SK-N-SH treated with all-trans-retinoic acid at 6 μM for 48 hours (cell line): ENCODE data around the gene TRIM45.

ENCODE experiments used
- ATAC-seq: fragments of 200-7000 bp; cut with Tn5 transposase; 3 replicates; pipeline ENCODE4 v1.9.1; 2020; ENCODE audit warnings: mild to moderate bottlenecking, moderate library complexity
- ARNTL ChIP-seq: fragments of 450-650 bp; formaldehyde crosslinking; IDR thresholded peaks from 2 replicates; pipeline ENCODE4 v1.5.0; 2020; ENCODE audit warnings: low read depth, mild to moderate bottlenecking, moderate library complexity, borderline replicate concordance
- BACH2 ChIP-seq: fragments of 250-450 bp; sonication (Bioruptor Pico); IDR thresholded peaks from 2 replicates; pipeline ENCODE4 v1.9.0; 2021; ENCODE audit warnings: mild to moderate bottlenecking, borderline replicate concordance
- CSDC2 ChIP-seq: fragments of 250-450 bp; sonication (Bioruptor Pico); IDR thresholded peaks from 2 replicates; pipeline ENCODE4 v1.5.0; 2020; ENCODE audit warnings: mild to moderate bottlenecking, moderate library complexity
- ESRRG ChIP-seq: fragments of 250-450 bp; sonication (Bioruptor Pico); IDR thresholded peaks from 2 replicates; pipeline ENCODE4 v1.6.1; 2021; ENCODE audit warnings: mild to moderate bottlenecking
- ISL1 ChIP-seq: fragments of 250-450 bp; sonication (Bioruptor Pico); IDR thresholded peaks from 2 replicates; pipeline ENCODE4 v2.1.2; 2022; ENCODE audit warnings: mild to moderate bottlenecking, moderate library complexity
- OSR1 ChIP-seq: fragments of 250-450 bp; sonication (Bioruptor Pico); IDR thresholded peaks from 2 replicates; pipeline ENCODE4 v1.8.0; 2022; ENCODE audit warnings: moderate library complexity, mild to moderate bottlenecking, inconsistent platforms
- PPARA ChIP-seq: fragments of 250-450 bp; sonication (Bioruptor Pico); IDR thresholded peaks from 2 replicates; pipeline ENCODE4 v1.5.0; 2020; ENCODE audit warnings: mild to moderate bottlenecking, borderline replicate concordance
- SNAI2 ChIP-seq: fragments of 250-450 bp; sonication (Bioruptor Pico); IDR thresholded peaks from 2 replicates; pipeline ENCODE4 v1.5.0; 2020; ENCODE audit warnings: mild to moderate bottlenecking, moderate library complexity
- TCF4 ChIP-seq: fragments of 250-450 bp; sonication (Bioruptor Pico); IDR thresholded peaks from 2 replicates; pipeline ENCODE4 v1.8.0; 2021; ENCODE audit warnings: mild to moderate bottlenecking, moderate library complexity, borderline replicate concordance
- TOX ChIP-seq: fragments of 250-450 bp; sonication (Bioruptor Pico); IDR thresholded peaks from 2 replicates; pipeline ENCODE4 v1.8.0; 2021; ENCODE audit warnings: mild to moderate bottlenecking, moderate library complexity, borderline replicate concordance
- ZC3H10 ChIP-seq: fragments of 250-450 bp; sonication (Bioruptor Pico); IDR thresholded peaks from 2 replicates; pipeline ENCODE4 v1.5.1; 2021; ENCODE audit warnings: mild to moderate bottlenecking, moderate library complexity
- ZFP3 ChIP-seq: fragments of 250-450 bp; sonication (Bioruptor Pico); IDR thresholded peaks from 2 replicates; pipeline ENCODE4 v1.5.0; 2020; ENCODE audit warnings: mild to moderate bottlenecking, moderate library complexity
- ZNF565 ChIP-seq: fragments of 450-650 bp; formaldehyde crosslinking; conservative IDR thresholded peaks from 2 replicates; pipeline ENCODE4 v1.5.0; 2020; ENCODE audit warnings: low read depth, mild to moderate bottlenecking, moderate library complexity
- ZNF70 ChIP-seq: fragments of 450-650 bp; formaldehyde crosslinking; IDR thresholded peaks from 2 replicates; pipeline ENCODE4 v1.5.0; 2020; ENCODE audit warnings: mild to moderate bottlenecking, moderate library complexity
- ZNF8 ChIP-seq: fragments of 450-650 bp; formaldehyde crosslinking; IDR thresholded peaks from 2 replicates; pipeline ENCODE4 v1.5.0; 2020; ENCODE audit warnings: mild to moderate bottlenecking, moderate library complexity
- TF ChIP-seq, protein P1 (sequence below): fragments of 250-450 bp; sonication (Bioruptor Pico); IDR thresholded peaks from 2 replicates; pipeline ENCODE4 v1.8.0; 2020; ENCODE audit warnings: mild to moderate bottlenecking, moderate library complexity, borderline replicate concordance
- TF ChIP-seq, protein P2 (sequence below): fragments of 250-450 bp; sonication (Bioruptor Pico); IDR thresholded peaks from 2 replicates; pipeline ENCODE4 v1.5.1; 2020; ENCODE audit warnings: low read depth, mild to moderate bottlenecking, moderate library complexity
- TF ChIP-seq, protein P3 (sequence below): fragments of 250-450 bp; sonication (Bioruptor Pico); IDR thresholded peaks from 2 replicates; pipeline ENCODE4 v1.8.0; 2021; ENCODE audit warnings: low read depth, mild to moderate bottlenecking, moderate library complexity, borderline replicate concordance
- TF ChIP-seq, protein P4 (sequence below): fragments of 250-450 bp; sonication (Bioruptor Pico); IDR thresholded peaks from 2 replicates; pipeline ENCODE4 v1.5.1; 2021; ENCODE audit warnings: mild to moderate bottlenecking, moderate library complexity

Gene TRIM45

DNA sequence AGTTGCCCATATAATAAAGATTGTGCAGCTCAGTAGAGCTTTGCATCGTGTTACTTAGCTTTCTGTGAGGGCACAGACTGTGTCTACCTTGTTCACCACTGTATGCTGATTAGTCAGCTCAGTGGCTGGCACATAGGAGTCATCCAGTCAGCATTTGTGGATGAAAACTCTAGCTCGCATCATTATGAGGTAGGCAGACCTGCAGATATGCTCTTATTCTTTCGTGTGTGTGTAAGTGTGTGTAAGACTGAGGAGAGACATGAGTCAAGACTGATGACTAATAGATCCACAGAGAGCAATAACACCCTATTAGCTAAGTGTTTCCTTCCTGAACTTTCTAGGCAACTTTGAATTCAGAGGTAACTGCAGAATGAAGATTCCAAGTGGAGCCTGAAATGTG is 44.3 kb downstream of the TRIM45 start (continued):
- TF ChIP-seq, protein P1, sequence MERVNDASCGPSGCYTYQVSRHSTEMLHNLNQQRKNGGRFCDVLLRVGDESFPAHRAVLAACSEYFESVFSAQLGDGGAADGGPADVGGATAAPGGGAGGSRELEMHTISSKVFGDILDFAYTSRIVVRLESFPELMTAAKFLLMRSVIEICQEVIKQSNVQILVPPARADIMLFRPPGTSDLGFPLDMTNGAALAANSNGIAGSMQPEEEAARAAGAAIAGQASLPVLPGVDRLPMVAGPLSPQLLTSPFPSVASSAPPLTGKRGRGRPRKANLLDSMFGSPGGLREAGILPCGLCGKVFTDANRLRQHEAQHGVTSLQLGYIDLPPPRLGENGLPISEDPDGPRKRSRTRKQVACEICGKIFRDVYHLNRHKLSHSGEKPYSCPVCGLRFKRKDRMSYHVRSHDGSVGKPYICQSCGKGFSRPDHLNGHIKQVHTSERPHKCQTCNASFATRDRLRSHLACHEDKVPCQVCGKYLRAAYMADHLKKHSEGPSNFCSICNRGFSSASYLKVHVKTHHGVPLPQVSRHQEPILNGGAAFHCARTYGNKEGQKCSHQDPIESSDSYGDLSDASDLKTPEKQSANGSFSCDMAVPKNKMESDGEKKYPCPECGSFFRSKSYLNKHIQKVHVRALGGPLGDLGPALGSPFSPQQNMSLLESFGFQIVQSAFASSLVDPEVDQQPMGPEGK (CRISPR knock-in tag), result no peak
- no peak for TF ChIP-seq ZNF70 (CRISPR knock-in tag)

DNA sequence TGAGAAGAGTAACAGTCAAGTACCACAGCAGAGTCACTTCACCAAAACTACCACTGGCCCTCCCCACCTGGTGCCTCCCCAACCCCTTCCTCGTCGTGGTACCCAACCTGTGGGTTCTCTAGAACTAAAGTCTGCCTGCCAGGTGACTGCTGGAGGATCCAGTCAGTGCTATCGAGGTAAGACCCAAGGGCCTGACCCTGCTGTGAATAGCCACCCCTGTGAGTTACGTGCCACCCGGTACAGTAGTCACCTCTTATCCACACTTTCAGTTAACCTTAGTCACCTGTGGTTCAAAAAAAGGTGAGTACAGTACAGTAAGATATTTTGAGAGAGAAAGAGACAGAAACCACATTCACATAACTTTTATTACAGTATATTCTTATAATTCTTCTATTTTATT is 44.9 kb downstream of the TRIM45 start:
- no peak for TF ChIP-seq TOX (CRISPR knock-in tag)
- TF ChIP-seq ESRRG (CRISPR knock-in tag), result no peak
- TF ChIP-seq ISL1 (CRISPR knock-in tag), result no peak
- TF ChIP-seq SNAI2 (CRISPR knock-in tag), result no peak
- TF ChIP-seq CSDC2 (CRISPR knock-in tag), result no peak
- TF ChIP-seq, protein P2, sequence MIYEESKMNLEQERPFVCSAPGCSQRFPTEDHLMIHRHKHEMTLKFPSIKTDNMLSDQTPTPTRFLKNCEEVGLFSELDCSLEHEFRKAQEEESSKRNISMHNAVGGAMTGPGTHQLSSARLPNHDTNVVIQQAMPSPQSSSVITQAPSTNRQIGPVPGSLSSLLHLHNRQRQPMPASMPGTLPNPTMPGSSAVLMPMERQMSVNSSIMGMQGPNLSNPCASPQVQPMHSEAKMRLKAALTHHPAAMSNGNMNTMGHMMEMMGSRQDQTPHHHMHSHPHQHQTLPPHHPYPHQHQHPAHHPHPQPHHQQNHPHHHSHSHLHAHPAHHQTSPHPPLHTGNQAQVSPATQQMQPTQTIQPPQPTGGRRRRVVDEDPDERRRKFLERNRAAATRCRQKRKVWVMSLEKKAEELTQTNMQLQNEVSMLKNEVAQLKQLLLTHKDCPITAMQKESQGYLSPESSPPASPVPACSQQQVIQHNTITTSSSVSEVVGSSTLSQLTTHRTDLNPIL, result no peak
- no peak for TF ChIP-seq BACH2 (CRISPR knock-in tag)
- TF ChIP-seq, protein P3, sequence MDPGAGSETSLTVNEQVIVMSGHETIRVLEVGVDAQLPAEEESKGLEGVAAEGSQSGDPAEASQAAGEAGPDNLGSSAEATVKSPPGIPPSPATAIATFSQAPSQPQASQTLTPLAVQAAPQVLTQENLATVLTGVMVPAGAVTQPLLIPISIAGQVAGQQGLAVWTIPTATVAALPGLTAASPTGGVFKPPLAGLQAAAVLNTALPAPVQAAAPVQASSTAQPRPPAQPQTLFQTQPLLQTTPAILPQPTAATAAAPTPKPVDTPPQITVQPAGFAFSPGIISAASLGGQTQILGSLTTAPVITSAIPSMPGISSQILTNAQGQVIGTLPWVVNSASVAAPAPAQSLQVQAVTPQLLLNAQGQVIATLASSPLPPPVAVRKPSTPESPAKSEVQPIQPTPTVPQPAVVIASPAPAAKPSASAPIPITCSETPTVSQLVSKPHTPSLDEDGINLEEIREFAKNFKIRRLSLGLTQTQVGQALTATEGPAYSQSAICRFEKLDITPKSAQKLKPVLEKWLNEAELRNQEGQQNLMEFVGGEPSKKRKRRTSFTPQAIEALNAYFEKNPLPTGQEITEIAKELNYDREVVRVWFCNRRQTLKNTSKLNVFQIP, result no peak
- TF ChIP-seq ZFP3, result no peak
- TF ChIP-seq OSR1 (CRISPR knock-in tag), result no peak
- TF ChIP-seq, protein P1 (CRISPR knock-in tag), result no peak
- no peak for TF ChIP-seq ZNF565 (CRISPR knock-in tag)
- TF ChIP-seq ZNF8, result no peak
- no peak for TF ChIP-seq TCF4 (CRISPR knock-in tag)
- TF ChIP-seq PPARA (CRISPR knock-in tag), result no peak
- TF ChIP-seq ZNF70 (CRISPR knock-in tag), result no peak
- TF ChIP-seq, protein P4, sequence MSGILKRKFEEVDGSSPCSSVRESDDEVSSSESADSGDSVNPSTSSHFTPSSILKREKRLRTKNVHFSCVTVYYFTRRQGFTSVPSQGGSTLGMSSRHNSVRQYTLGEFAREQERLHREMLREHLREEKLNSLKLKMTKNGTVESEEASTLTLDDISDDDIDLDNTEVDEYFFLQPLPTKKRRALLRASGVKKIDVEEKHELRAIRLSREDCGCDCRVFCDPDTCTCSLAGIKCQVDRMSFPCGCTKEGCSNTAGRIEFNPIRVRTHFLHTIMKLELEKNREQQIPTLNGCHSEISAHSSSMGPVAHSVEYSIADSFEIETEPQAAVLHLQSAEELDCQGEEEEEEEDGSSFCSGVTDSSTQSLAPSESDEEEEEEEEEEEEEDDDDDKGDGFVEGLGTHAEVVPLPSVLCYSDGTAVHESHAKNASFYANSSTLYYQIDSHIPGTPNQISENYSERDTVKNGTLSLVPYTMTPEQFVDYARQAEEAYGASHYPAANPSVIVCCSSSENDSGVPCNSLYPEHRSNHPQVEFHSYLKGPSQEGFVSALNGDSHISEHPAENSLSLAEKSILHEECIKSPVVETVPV (CRISPR knock-in tag), result no peak
- no peak for TF ChIP-seq ARNTL (CRISPR knock-in tag)
- TF ChIP-seq ZC3H10 (CRISPR knock-in tag), result no peak
- no peak for ATAC-seq

DNA sequence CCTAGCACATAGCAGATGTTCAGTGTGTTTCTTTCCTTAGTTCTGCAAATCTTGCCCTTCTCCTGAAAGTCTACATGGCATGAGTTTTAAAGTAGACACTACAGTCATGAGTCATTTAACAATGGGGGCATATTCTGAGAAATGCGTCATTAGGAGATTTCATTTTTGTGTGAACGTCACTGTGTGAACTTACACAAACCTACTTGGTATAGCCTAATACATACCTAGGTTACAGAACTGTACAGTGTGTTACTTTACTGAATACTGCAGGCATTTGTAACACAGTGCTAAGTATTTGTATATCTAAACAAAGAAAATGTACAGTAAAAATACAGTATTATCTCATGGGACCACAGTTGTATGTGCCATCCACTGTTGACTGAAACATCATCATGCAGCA is 51.4 kb downstream of the TRIM45 start:
- no peak for ATAC-seq
- no peak for TF ChIP-seq TCF4 (CRISPR knock-in tag)
- no peak for TF ChIP-seq ZFP3
- no peak for TF ChIP-seq BACH2 (CRISPR knock-in tag)
- TF ChIP-seq, protein P4 (CRISPR knock-in tag), result no peak
- TF ChIP-seq, all 23 proteins: peak for 0
